Gastrocnemius medialis (tissue), 4 donors: ENCODE data around the gene CYGB.

ENCODE experiments used
- POLR2A ChIP-seq, 2 donors: fragments of 450-650 bp; IDR thresholded peaks; one replicate each; pipeline ENCODE4 v1.6.1; 2017; ENCODE audit warnings: antibody characterized with exemption in 2 of 2, mild to moderate bottlenecking in 2 of 2, moderate library complexity in 2 of 2
- TF ChIP-seq, protein P1 (sequence below), 5 experiments: fragments of 450-650 bp in 3 of 5; fragments of 200-600 bp in 2 of 5; sonication (generic) in 2 of 5; IDR thresholded peaks in 4 of 5; conservative IDR thresholded peaks in 1 of 5; 1 replicate in 4 of 5; 2 replicates in 1 of 5; pipeline ENCODE4 v1.5.1; 2016 to 2019; ENCODE audit warnings: antibody characterized with exemption in 5 of 5, mild to moderate bottlenecking in 3 of 5, moderate library complexity in 3 of 5

DNA sequence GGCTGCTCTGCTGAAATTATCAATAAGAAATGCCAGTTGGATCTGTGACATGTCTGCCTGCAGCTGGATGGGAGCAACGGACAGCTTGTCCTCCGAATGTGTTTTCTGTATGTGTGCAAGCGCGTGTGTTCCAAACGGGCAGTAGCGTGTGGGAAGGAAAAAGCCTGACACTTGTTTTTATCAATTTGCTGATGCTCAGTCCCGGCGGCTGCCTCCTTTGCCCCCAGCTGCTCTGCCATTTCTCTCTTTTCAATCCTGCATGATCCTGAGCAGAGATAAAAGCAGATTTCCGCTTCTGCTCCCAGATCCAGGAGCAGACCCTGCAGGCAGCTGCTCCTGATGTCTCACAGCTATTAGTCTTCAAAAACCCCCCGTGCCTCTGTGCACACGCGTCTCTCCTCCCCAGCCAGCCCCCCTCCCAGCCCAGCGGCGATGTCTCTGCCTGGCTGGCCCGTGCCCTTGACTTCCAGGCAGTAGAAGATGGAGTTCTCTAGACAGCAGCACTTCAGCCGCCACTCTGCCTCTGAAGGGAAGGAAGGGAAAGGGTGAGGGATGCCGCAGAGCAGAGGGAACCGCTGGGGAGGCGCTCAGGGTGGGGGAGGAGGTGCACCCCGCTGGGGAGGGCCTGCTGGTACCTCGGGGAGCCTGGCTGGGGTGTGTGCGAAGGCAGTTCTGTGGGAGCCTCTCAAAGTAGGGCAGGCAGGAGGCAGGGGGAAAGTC is 6.5 kb upstream of the CYGB start:
- TF ChIP-seq, protein P1, sequence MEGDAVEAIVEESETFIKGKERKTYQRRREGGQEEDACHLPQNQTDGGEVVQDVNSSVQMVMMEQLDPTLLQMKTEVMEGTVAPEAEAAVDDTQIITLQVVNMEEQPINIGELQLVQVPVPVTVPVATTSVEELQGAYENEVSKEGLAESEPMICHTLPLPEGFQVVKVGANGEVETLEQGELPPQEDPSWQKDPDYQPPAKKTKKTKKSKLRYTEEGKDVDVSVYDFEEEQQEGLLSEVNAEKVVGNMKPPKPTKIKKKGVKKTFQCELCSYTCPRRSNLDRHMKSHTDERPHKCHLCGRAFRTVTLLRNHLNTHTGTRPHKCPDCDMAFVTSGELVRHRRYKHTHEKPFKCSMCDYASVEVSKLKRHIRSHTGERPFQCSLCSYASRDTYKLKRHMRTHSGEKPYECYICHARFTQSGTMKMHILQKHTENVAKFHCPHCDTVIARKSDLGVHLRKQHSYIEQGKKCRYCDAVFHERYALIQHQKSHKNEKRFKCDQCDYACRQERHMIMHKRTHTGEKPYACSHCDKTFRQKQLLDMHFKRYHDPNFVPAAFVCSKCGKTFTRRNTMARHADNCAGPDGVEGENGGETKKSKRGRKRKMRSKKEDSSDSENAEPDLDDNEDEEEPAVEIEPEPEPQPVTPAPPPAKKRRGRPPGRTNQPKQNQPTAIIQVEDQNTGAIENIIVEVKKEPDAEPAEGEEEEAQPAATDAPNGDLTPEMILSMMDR (IDR thresholded peaks at IDR 0.05 in 4 of 5, conservative IDR thresholded peaks at IDR 0.05 in 1 of 5) = no peak
- no peak for TF ChIP-seq POLR2A (IDR thresholded peaks at IDR 0.05)
